Measurements from ENCODE around the gene GNA15.
"Not testable (repeated sequence)": the region's sequence is repeated elsewhere in the genome, so short reads cannot be mapped to it uniquely, and the experiment has no call there.

The GNA15 gene

GRCh38 chr19:3193256-3194105 lies 57.6 kb downstream of the GNA15 start:
- DNase-seq: peak; percentile 16

- DNase-seq: no peak
These were observed 58.6 kb downstream of the GNA15 start for GRCh38 chr19:3194106-3195087.

GRCh38 chr19:3196064-3196932 lies 60.5 kb downstream of the GNA15 start:
- DNase-seq: no peak

GRCh38 chr19:3196933-3197205 lies 61.0 kb downstream of the GNA15 start:
- no peak for DNase-seq

GRCh38 chr19:3198901-3199700 lies 63.3 kb downstream of the GNA15 start:
- no peak for DNase-seq

- DNase-seq: no peak
These were observed 65.4 kb downstream of the GNA15 start for GRCh38 chr19:3201072-3201700.

- no peak for DNase-seq
These were observed 66.1 kb downstream of the GNA15 start for GRCh38 chr19:3201911-3202310.

- no peak for DNase-seq
These were observed 66.5 kb downstream of the GNA15 start for GRCh38 chr19:3202346-3202745.

- not testable (repeated sequence) for DNase-seq
These were observed 67.1 kb downstream of the GNA15 start for GRCh38 chr19:3202895-3203294.

GRCh38 chr19:3203805-3204645 lies 68.2 kb downstream of the GNA15 start:
- no peak for DNase-seq

- no peak for DNase-seq
These were observed 68.9 kb downstream of the GNA15 start for GRCh38 chr19:3204646-3205275.

GRCh38 chr19:3206216-3206953 lies 70.6 kb downstream of the GNA15 start:
- DNase-seq: no peak

- no peak for DNase-seq
These were observed 71.8 kb downstream of the GNA15 start for GRCh38 chr19:3207461-3208242.

GRCh38 chr19:3208317-3209207 lies 72.7 kb downstream of the GNA15 start:
- DNase-seq: no peak

GRCh38 chr19:3210347-3211017 lies 74.6 kb downstream of the GNA15 start:
- DNase-seq: no peak

- DNase-seq: no peak
These were observed 75.4 kb downstream of the GNA15 start for GRCh38 chr19:3211191-3211590.

- no peak for DNase-seq
These were observed 77.3 kb downstream of the GNA15 start for GRCh38 chr19:3213159-3213558.
